Measurements from ENCODE around the gene HS2ST1. TPM values are rescaled to one million over a fixed set of nuclear protein-coding genes. Genes with fewer than 3 reads are reported as not detected.

HS2ST1 gene
- polyA plus RNA-seq, 3 donors, result 2.6 to 6.0 (median 4.2) TPM

DNA sequence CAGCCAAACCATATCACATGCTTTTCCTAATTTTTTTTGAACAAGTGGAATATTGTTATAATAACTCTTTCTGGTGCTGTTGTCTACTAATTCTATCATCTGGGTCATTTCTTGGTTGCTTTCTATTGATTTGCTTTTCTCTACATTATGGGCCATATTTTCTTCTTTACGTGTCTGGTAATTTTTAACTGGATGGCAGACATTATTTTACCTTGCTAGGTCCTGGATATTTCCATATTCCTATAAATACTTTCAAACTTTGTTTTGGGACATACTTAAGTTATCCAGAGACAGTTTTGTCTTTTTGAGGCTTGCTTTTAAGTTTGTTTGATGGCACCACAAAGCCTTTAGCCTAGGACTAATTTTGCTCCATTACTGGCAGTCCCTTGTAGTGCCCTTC, 11.3 kb downstream of the HS2ST1 start:
- no CpG with 5 or more reads among the region's 1 CpG for WGBS (ENCODE audit: insufficient coverage)
- Histone ChIP-seq H3K4me2 (replicated peaks; ENCODE audit: extremely low read depth, low read length, poor library complexity, severe bottlenecking) (no peak overlapping the region), H3K36me3 (replicated peaks in 1 of 2; ENCODE audit: control insufficient read depth in 1 of 2, insufficient read depth in 2 of 2, low read length in 2 of 2) (no peaks in the 10 kb centered on the region), H3K27ac (ENCODE audit: low read depth in 1 of 2, low read length in 2 of 2) (no peak overlapping the region), H2AFZ (ENCODE audit: insufficient read depth, low read depth, low read length, poor library complexity, severe bottlenecking) (no peak overlapping the region), H3K4me1 (ENCODE audit: control insufficient read depth in 1 of 2, insufficient read depth in 2 of 2, low read length in 2 of 2) (no peaks in the 10 kb centered on the region), H3K27me3 (ENCODE audit: control insufficient read depth in 2 of 2, insufficient read depth in 2 of 2, low read length in 2 of 2) (no peaks in the 10 kb centered on the region), H3K9ac (ENCODE audit: insufficient read depth, low read length, poor library complexity, severe bottlenecking) (no peak overlapping the region), H3K4me3 (replicated peaks in 1 of 3; ENCODE audit: low read depth in 2 of 3, low read length in 3 of 3) (no peak overlapping the region), H4K20me1 (ENCODE audit: insufficient read depth, low read length) (no peaks in the 10 kb centered on the region), H3K79me2 (ENCODE audit: insufficient read depth, low read length) (peaks cover 12% of the 10 kb centered on the region), H3K9me3 (replicated peaks in 1 of 2; ENCODE audit: control insufficient read depth in 1 of 2, insufficient read depth in 1 of 2, low read length in 2 of 2) (peaks cover 17 to 21% of the 10 kb centered on the region in 2 donors)
- H3K4me3 Mint-ChIP-seq, result no peak overlapping the region
- peaks cover 0 to 3% (median 2%) of the 10 kb centered on the region in 3 donors for H3K27me3 Mint-ChIP-seq (ENCODE audit: low read depth in 3 of 3)
- H3K4me1 Mint-ChIP-seq, result peaks cover 5% of the 10 kb centered on the region
- DNase-seq, result no peak
- no peak overlapping the region for H3K27ac Mint-ChIP-seq
- peaks cover 28 to 36% (median 32%) of the 10 kb centered on the region in 7 donors for H3K9me3 Mint-ChIP-seq
- TF ChIP-seq, protein P1, sequence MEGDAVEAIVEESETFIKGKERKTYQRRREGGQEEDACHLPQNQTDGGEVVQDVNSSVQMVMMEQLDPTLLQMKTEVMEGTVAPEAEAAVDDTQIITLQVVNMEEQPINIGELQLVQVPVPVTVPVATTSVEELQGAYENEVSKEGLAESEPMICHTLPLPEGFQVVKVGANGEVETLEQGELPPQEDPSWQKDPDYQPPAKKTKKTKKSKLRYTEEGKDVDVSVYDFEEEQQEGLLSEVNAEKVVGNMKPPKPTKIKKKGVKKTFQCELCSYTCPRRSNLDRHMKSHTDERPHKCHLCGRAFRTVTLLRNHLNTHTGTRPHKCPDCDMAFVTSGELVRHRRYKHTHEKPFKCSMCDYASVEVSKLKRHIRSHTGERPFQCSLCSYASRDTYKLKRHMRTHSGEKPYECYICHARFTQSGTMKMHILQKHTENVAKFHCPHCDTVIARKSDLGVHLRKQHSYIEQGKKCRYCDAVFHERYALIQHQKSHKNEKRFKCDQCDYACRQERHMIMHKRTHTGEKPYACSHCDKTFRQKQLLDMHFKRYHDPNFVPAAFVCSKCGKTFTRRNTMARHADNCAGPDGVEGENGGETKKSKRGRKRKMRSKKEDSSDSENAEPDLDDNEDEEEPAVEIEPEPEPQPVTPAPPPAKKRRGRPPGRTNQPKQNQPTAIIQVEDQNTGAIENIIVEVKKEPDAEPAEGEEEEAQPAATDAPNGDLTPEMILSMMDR (IDR thresholded peaks at IDR 0.05), result no peak
- peaks cover 0 to 3% of the 10 kb centered on the region in 2 donors for H3K36me3 Mint-ChIP-seq
- intact Hi-C loops (cut with micrococcal nuclease), result no loop called here

DNA sequence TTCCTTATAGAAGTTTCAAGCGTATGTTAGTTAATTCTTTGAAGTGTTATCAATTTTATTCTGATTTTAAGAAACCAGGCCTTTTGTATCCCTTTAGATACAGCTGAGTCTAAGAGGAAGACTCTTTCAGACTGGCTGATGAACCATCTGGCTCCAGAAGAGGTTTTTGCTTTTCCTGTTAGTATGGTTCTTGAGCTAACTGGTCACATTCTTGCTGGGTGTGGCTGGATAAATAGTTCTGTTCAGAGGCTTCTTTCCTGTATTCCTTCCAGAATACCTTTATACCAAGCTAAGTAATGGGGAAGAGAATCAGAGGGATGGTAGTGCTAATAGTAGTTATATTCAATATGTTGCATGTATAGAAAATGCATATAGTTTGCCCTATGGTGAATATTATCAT, 12.4 kb downstream of the HS2ST1 start:
- no peaks in the 10 kb centered on the region for H3K27me3 ChIP-seq (ENCODE audit: control insufficient read depth in 2 of 2, insufficient read depth in 2 of 2, low read length in 2 of 2)
- no peak overlapping the region for H3K4me3 Mint-ChIP-seq
- H3K4me2 ChIP-seq (replicated peaks; ENCODE audit: extremely low read depth, low read length, poor library complexity, severe bottlenecking), result no peak overlapping the region
- peaks cover 0 to 3% of the 10 kb centered on the region in 2 donors for H3K36me3 Mint-ChIP-seq
- peaks cover 24 to 32% (median 28%) of the 10 kb centered on the region in 7 donors for H3K9me3 Mint-ChIP-seq
- H2AFZ ChIP-seq (ENCODE audit: insufficient read depth, low read depth, low read length, poor library complexity, severe bottlenecking), result no peak overlapping the region
- no CpG with 5 or more reads among the region's 1 CpG for WGBS (ENCODE audit: insufficient coverage)
- H3K27ac ChIP-seq (ENCODE audit: low read depth in 1 of 2, low read length in 2 of 2), result no peak overlapping the region
- peaks cover 5% of the 10 kb centered on the region for H3K4me1 Mint-ChIP-seq
- no peaks in the 10 kb centered on the region for H4K20me1 ChIP-seq (ENCODE audit: insufficient read depth, low read length)
- intact Hi-C loops (cut with micrococcal nuclease), result no loop called here
- H3K79me2 ChIP-seq (ENCODE audit: insufficient read depth, low read length), result peaks cover 12% of the 10 kb centered on the region
- H3K4me3 ChIP-seq (replicated peaks in 1 of 3; ENCODE audit: low read depth in 2 of 3, low read length in 3 of 3), result no peak overlapping the region
- no peaks in the 10 kb centered on the region for H3K4me1 ChIP-seq (ENCODE audit: control insufficient read depth in 1 of 2, insufficient read depth in 2 of 2, low read length in 2 of 2)
- no peak overlapping the region for H3K27ac Mint-ChIP-seq
- H3K9ac ChIP-seq (ENCODE audit: insufficient read depth, low read length, poor library complexity, severe bottlenecking), result no peak overlapping the region
- H3K36me3 ChIP-seq (replicated peaks in 1 of 2; ENCODE audit: control insufficient read depth in 1 of 2, insufficient read depth in 2 of 2, low read length in 2 of 2), result no peaks in the 10 kb centered on the region
- H3K27me3 Mint-ChIP-seq (ENCODE audit: low read depth in 3 of 3), result peaks cover 0 to 3% (median 2%) of the 10 kb centered on the region in 3 donors
- TF ChIP-seq, protein P1 (IDR thresholded peaks at IDR 0.05), result no peak
- H3K9me3 ChIP-seq (replicated peaks in 1 of 2; ENCODE audit: control insufficient read depth in 1 of 2, insufficient read depth in 1 of 2, low read length in 2 of 2), result peaks cover 17 to 21% of the 10 kb centered on the region in 2 donors
- no peak for DNase-seq

All from CD14-positive monocyte (primary cell).